ENCODE data around the gene COX19. TPM values are rescaled to one million over a fixed set of nuclear protein-coding genes. Genes with fewer than 3 reads are reported as not detected.

The COX19 gene
- total RNA-seq, 1 experiment from 2014 or later, result 5.5 TPM

DNA sequence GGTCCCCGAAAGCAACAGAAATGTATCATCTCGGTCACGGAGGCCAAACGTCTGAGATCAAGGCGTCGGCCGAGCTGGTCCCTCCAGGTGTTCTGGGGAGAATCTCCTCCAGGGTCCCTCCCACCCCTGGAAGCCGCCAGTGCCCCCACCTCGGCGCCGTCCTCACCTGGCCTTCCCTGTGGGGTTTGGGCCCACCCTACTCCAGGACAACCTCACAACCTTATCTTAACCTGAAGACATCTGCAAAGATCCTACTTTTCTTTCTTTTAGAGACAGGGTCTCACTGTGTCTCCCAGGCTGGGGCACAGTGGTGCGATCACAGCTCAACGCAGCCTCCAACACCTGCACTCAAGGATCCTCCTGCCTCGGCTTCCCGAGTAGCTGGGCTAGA is 54.3 kb downstream of the COX19 start:
- DNase-seq (ENCODE audit: low spot score), result no peak
- in situ Hi-C loops (cut with HindIII; ENCODE audit: low sequenced_read_pairs), result no loop called here

- DNase-seq (ENCODE audit: low spot score), result no peak
- in situ Hi-C loops (cut with HindIII; ENCODE audit: low sequenced_read_pairs), result no loop called here
Measured at GRCh38 chr7:920351-921070, 54.8 kb downstream of the COX19 start.

- DNase-seq (ENCODE audit: low spot score), result no peak
- in situ Hi-C loops (cut with HindIII; ENCODE audit: low sequenced_read_pairs), result no loop called here
Measured at GRCh38 chr7:919924-920341, 55.4 kb downstream of the COX19 start.

GRCh38 chr7:919114-919442 is 56.3 kb downstream of the COX19 start:
- in situ Hi-C loops (cut with HindIII; ENCODE audit: low sequenced_read_pairs), result no loop called here
- no peak for DNase-seq (ENCODE audit: low spot score)

DNA sequence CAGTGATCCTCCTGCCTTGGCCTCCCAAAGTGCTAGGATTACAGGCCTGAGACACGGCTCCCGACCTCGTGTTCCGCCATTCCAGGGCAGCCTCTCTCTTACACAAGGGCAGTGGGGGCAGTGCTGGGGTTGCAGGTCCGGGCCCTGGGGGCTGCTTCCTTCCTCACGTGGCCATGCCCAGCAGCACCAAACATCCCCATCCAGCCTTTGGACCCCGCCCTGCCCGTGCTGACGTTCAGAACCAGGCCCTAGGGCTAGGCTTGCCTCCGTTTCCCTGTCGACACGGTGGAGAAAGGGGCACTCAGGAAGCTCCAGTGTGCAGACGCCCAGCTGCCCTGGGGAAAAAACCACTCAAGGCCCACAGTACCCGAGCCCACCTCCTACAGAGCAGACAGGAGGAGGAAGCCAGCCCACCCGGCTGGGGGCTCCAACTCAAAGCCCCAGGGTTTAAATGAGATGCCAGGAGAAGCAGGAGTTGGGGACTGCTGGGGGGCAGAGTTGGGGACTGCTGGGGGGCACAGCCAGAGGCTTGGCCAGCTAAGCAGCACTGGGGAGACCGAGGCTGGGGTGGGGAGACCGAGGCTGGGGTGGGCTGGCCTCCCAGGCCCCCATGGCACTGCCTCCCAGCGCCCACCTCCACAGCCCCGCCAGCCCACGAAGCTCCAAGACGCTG is 56.8 kb downstream of the COX19 start:
- DNase-seq (ENCODE audit: low spot score), result no peak
- in situ Hi-C loops (cut with HindIII; ENCODE audit: low sequenced_read_pairs), result no loop called here

GRCh38 chr7:918118-918425 is 57.3 kb downstream of the COX19 start:
- DNase-seq (ENCODE audit: low spot score), result no peak
- in situ Hi-C loops (cut with HindIII; ENCODE audit: low sequenced_read_pairs), result no loop called here

DNA sequence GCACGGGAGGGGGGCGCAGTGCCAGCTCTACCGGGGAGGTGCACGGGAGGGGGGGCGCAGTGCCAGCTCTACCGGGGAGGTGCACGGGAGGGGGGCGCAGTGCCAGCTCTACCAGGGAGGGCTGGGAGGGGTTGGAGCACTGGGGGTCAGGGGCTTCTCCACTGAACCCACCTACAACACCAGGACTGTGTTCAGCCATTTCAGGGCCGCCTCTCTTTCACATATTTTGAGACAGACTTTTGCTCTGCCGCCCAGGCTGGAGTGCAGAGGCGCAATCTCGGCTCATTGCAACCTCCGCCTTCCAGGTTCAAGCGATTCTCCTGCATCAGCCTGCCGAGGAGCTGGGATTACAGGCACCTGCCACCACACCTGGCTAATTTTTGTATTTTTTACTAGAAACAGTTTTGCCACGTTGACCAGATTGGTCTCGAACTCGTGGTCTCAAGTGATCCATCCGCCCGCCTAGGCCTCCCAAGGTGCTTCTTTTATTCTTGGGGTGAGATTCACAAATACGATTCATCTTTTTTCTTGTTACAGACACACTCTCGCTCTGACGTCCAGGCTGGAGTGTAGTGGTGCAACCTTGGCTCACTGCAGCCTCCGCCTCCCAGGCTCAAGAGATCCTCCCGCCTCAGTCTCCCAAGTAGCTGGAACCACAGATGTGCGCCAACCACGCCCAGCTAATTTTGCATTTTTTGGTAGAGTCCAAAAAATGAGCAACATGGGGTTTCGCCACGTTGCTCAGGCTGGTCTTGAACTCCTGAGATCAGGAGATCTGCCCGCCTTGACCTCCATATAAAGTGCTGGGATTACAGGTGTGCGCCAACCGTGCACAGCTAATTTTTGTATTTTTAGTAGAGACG is 57.9 kb downstream of the COX19 start:
- no peak for DNase-seq (ENCODE audit: low spot score)
- in situ Hi-C loops (cut with HindIII; ENCODE audit: low sequenced_read_pairs), result no loop called here

DNA sequence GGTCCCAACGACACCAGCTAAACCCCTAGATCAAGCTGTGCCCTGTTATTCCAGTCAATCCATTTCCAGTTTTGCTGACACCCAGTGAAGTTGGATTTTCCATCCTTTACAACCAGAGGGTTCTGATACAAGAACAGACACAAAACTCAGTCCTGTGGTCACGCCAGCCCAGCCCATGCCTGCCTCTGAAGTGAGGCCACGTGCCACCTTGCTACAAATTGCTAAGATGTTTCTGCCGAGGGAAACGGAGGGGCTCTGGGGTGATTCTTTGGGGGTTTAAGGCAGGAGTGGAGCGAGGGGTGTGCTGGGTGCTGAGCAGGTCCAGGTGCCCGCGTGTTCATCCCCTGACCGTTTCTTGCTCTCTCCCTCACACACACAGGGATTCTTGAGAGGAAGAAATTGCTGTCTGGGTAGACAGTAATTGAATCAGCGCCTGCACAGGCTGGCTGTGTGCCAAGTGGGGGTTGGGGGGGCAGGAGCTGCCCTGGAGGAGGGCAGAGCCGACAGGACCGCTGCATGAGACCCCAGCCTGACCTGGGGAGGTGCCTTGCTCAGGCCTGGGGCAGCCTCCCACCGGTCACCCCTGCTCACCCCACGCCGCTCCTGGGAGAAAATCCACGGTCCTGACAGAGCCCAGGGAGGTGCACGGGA is 58.9 kb downstream of the COX19 start:
- in situ Hi-C loops (cut with HindIII; ENCODE audit: low sequenced_read_pairs), result no loop called here
- DNase-seq (ENCODE audit: low spot score), result no peak

Other genes with a start within 250 kb of the COX19 start
- gene DNAAF5, start 248.8 kb downstream of the COX19 start, total RNA-seq (2014; rRNA removed; shearing (Covaris generic)), result 54.0 and 63.5 TPM in 2 replicates
- 73.7 and 83.1 TPM in 2 replicates for gene PRKAR1B, start 248.3 kb downstream of the COX19 start, total RNA-seq (2014; rRNA removed; shearing (Covaris generic))
- gene SUN1, start 143.1 kb downstream of the COX19 start, total RNA-seq (2014; rRNA removed; shearing (Covaris generic)), result 55.9 and 107 TPM in 2 replicates
- gene GET4, start 99.0 kb downstream of the COX19 start, total RNA-seq (2014; rRNA removed; shearing (Covaris generic)), result 98.5 and 102 TPM in 2 replicates
- gene ADAP1, start 20.9 kb downstream of the COX19 start, total RNA-seq (2014; rRNA removed; shearing (Covaris generic)), result 11.7 and 21.3 TPM in 2 replicates
- gene CYP2W1, start 7.6 kb upstream of the COX19 start, total RNA-seq (2014; rRNA removed; shearing (Covaris generic)), result 0.34 TPM in 1 of 2 replicates, not detected in the other
- 1.2 TPM in 1 of 2 replicates, not detected in the other for gene GPR146, start 69.0 kb upstream of the COX19 start, total RNA-seq (2014; rRNA removed; shearing (Covaris generic))
- 1.4 and 3.5 TPM in 2 replicates for gene GPER1, start 112.6 kb upstream of the COX19 start, total RNA-seq (2014; rRNA removed; shearing (Covaris generic))
- 17.7 and 26.5 TPM in 2 replicates for gene ZFAND2A, start 184.6 kb upstream of the COX19 start, total RNA-seq (2014; rRNA removed; shearing (Covaris generic))